ENCODE measurements around the gene SRSF12.

- TF ChIP-seq ZNF8 (CRISPR knock-in tag; IDR thresholded peaks at IDR 0.05) (no peak), ISL1 (CRISPR knock-in tag; IDR thresholded peaks at IDR 0.05) (no peak), ZNF565 (CRISPR knock-in tag; conservative IDR thresholded peaks at IDR 0.05; ENCODE audit: low read depth) (no peak), TOX (CRISPR knock-in tag; IDR thresholded peaks at IDR 0.05; ENCODE audit: borderline replicate concordance) (no peak), CSDC2 (CRISPR knock-in tag; IDR thresholded peaks at IDR 0.05) (no peak), ZC3H10 (CRISPR knock-in tag; IDR thresholded peaks at IDR 0.05) (no peak), BACH2 (CRISPR knock-in tag; IDR thresholded peaks at IDR 0.05; ENCODE audit: borderline replicate concordance) (no peak), OSR1 (CRISPR knock-in tag; IDR thresholded peaks at IDR 0.05) (no peak), TCF4 (CRISPR knock-in tag; IDR thresholded peaks at IDR 0.05; ENCODE audit: borderline replicate concordance) (no peak), GLIS3 (CRISPR knock-in tag; IDR thresholded peaks at IDR 0.05) (no peak), POU6F1 (CRISPR knock-in tag; IDR thresholded peaks at IDR 0.05; ENCODE audit: borderline replicate concordance, low read depth) (no peak), TSHZ2 (CRISPR knock-in tag; IDR thresholded peaks at IDR 0.05) (no peak), ZFP3 (CRISPR knock-in tag; IDR thresholded peaks at IDR 0.05) (no peak)
Observed at GRCh38 chr6:89066940-89067646, 50.8 kb downstream of the SRSF12 start.

Measured in SK-N-SH treated with all-trans-retinoic acid at 6 μM for 48 hours (cell line).